Mesothelial cell of epicardium (in vitro differentiated cells): ENCODE data around the gene TEDDM1. TPM values are rescaled to one million over a fixed set of nuclear protein-coding genes. Genes with fewer than 3 reads are reported as not detected.

ENCODE experiments used
- DNase-seq, 2 experiments: peaks; one replicate each; pipeline ENCODE4 v3.0.0; 2021; ENCODE audit warnings: low spot score in 2 of 2; ENCODE audit not compliant: unreplicated experiment in 2 of 2
- H3K27ac Mint-ChIP-seq: 2 replicates; pipeline ENCODE4 v1.8.0; 2021; ENCODE audit warnings: mixed read lengths
- H3K27me3 Mint-ChIP-seq: 2 replicates; pipeline ENCODE4 v1.8.0; 2021; ENCODE audit warnings: low read depth, mixed read lengths
- H3K36me3 Mint-ChIP-seq: 2 replicates; pipeline ENCODE4 v1.8.0; 2021; ENCODE audit warnings: mixed read lengths
- H3K4me1 Mint-ChIP-seq: 2 replicates; pipeline ENCODE4 v1.8.0; 2021; ENCODE audit warnings: mixed read lengths
- H3K4me3 Mint-ChIP-seq: 2 replicates; pipeline ENCODE4 v1.8.0; 2021; ENCODE audit warnings: mild to moderate bottlenecking, moderate library complexity, mixed read lengths
- H3K9me3 Mint-ChIP-seq: 2 replicates; pipeline ENCODE4 v1.8.0; 2021; ENCODE audit warnings: mixed read lengths
- total RNA-seq: library from RNA; stranded (reverse); gene quantifications from 3 replicates; pipeline ENCODE4 v1.2.1, GENCODE V29; 2021
- TF ChIP-seq, protein P1 (sequence below): fragments of 200-600 bp; sonication (generic); IDR thresholded peaks from one replicate; pipeline ENCODE4 v1.5.0; 2021; ENCODE audit warnings: antibody characterized with exemption; ENCODE audit not compliant: unreplicated experiment

Gene TEDDM1
- total RNA-seq, 1 donor from 2014 or later: not detected

DNA sequence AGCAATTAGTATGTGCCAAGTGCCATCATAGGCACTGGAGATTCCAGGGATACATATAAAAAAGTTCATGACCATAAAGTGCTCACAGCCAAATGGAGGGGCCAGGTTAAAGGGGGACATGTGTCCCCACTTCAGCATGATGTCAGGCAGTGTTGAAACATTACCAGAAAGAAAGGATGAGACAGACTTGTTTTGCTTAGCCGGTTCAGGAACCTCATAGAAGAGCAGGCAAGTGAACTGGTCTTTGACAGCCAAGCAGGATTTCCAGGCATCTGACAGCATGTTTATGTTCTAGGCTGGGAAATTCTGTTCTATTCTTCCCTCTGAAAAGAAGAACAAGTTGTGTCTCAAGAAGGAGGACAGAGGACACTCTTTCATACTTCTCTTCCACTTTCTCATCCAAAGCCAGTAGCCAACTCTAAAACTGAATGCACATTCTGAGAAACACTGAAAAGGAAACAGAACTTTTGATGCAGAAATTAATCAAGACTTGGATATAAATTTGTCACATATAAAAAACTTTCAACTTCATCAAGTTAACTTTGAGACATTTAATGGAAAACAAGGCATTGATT is 48.6 kb downstream of the TEDDM1 start:
- H3K4me1 Mint-ChIP-seq: no peaks in the 10 kb centered on the region
- H3K27ac Mint-ChIP-seq: no peak overlapping the region
- H3K4me3 Mint-ChIP-seq: no peak overlapping the region
- TF ChIP-seq, protein P1, sequence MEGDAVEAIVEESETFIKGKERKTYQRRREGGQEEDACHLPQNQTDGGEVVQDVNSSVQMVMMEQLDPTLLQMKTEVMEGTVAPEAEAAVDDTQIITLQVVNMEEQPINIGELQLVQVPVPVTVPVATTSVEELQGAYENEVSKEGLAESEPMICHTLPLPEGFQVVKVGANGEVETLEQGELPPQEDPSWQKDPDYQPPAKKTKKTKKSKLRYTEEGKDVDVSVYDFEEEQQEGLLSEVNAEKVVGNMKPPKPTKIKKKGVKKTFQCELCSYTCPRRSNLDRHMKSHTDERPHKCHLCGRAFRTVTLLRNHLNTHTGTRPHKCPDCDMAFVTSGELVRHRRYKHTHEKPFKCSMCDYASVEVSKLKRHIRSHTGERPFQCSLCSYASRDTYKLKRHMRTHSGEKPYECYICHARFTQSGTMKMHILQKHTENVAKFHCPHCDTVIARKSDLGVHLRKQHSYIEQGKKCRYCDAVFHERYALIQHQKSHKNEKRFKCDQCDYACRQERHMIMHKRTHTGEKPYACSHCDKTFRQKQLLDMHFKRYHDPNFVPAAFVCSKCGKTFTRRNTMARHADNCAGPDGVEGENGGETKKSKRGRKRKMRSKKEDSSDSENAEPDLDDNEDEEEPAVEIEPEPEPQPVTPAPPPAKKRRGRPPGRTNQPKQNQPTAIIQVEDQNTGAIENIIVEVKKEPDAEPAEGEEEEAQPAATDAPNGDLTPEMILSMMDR: no peak
- no peak for DNase-seq
- no peaks in the 10 kb centered on the region for H3K36me3 Mint-ChIP-seq
- no peaks in the 10 kb centered on the region for H3K9me3 Mint-ChIP-seq
- H3K27me3 Mint-ChIP-seq: no peaks in the 10 kb centered on the region

DNA sequence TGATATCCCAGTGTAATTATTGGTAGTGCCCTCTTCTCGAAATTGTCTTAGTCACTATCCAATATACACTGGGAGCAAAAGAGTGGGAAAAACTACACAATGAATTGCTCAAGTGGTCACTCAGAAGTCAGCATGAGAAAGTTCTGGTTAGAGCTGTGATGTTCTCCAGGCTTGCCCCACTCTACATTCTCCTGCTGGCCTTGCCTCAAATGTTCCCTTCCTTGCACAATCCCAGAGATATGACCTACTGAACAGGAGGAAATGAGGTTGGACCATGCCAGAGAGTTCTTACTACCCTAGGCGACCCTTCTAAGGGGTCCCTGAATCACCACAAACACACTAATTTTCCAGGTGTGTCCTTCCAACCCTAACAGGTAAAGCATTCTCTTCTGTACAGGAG is 49.6 kb downstream of the TEDDM1 start:
- Mint-ChIP-seq H3K4me1 (no peaks in the 10 kb centered on the region), H3K4me3 (no peak overlapping the region), H3K27me3 (no peaks in the 10 kb centered on the region), H3K9me3 (no peaks in the 10 kb centered on the region), H3K36me3 (no peaks in the 10 kb centered on the region), H3K27ac (no peak overlapping the region)
- DNase-seq: no peak
- TF ChIP-seq, protein P1: no peak

DNA sequence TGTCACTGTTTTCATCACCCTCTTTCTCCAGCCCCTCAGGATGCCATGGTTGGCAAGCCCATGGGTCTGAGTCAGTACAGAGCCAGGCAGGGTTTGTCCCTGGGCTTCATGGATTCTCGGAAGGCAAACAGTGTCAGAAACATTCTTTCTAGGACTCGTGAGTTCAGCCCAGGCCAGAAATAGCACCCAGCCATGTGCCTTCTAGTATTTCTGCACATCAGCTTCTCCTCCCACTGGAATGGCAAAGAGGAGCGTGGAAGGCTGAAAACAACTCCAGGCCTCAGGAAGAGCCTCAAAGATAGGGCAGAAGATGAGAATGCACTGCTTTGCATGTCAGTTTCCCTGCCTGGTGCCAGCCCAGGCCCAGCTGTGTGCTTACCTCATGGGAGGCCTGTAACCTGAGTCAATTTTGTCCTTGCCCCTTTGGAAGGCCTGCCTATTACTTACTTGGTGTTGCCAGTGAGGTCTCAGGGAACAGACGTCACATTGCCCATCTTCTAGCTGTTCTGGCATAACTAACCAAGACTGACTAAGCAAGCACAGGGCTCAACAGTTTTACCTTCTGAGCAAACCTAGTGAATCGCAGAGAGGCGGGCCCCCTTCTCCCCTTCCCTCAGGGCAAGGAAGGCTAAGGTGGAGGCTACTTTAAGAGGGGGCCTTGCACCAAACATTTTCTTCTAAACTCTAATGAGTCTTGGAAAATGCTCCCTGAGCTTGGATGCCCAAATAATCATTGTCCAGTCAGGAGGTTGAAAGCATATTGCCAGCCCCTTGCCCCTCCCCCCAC is 51.3 kb downstream of the TEDDM1 start:
- Mint-ChIP-seq H3K4me1 (no peaks in the 10 kb centered on the region), H3K4me3 (no peak overlapping the region), H3K27ac (no peak overlapping the region), H3K9me3 (no peaks in the 10 kb centered on the region), H3K36me3 (no peaks in the 10 kb centered on the region), H3K27me3 (no peaks in the 10 kb centered on the region)
- TF ChIP-seq, protein P1: no peak
- no peak for DNase-seq

Other genes with a start within 250 kb of the TEDDM1 start
- 264 to 277 TPM (median 266 TPM) in 3 replicates for gene GLUL, start 8.9 kb downstream of the TEDDM1 start, total RNA-seq
- gene RGSL1, start 49.5 kb upstream of the TEDDM1 start, total RNA-seq: not detected in 3 replicates
- 4.5 to 5.6 TPM (median 4.6 TPM) in 3 replicates for gene RNASEL, start 188.6 kb upstream of the TEDDM1 start, total RNA-seq
- gene RGS16, start 203.7 kb upstream of the TEDDM1 start, total RNA-seq: 0.55 to 0.99 TPM (median 0.74 TPM) in 3 replicates